GM12865 (cell line): Measurements from ENCODE around the gene HEPHL1.

ENCODE experiments used
- DNase-seq: peaks from one replicate; pipeline ENCODE4 v3.0.0; 2010; ENCODE audit warnings: low read depth
- H3K4me3 ChIP-seq: 2 replicates; pipeline ENCODE4 v1.5.1; 2011; ENCODE audit warnings: mild to moderate bottlenecking, low read depth, low read length, control low read depth
- TF ChIP-seq, protein P1 (sequence below): IDR thresholded peaks from 2 replicates; pipeline ENCODE4 v1.5.1; 2011; ENCODE audit warnings: low read length, control low read depth, low read depth, inconsistent platforms; ENCODE audit not compliant: insufficient read depth; ENCODE audit errors: missing control alignments

HEPHL1 gene

DNA sequence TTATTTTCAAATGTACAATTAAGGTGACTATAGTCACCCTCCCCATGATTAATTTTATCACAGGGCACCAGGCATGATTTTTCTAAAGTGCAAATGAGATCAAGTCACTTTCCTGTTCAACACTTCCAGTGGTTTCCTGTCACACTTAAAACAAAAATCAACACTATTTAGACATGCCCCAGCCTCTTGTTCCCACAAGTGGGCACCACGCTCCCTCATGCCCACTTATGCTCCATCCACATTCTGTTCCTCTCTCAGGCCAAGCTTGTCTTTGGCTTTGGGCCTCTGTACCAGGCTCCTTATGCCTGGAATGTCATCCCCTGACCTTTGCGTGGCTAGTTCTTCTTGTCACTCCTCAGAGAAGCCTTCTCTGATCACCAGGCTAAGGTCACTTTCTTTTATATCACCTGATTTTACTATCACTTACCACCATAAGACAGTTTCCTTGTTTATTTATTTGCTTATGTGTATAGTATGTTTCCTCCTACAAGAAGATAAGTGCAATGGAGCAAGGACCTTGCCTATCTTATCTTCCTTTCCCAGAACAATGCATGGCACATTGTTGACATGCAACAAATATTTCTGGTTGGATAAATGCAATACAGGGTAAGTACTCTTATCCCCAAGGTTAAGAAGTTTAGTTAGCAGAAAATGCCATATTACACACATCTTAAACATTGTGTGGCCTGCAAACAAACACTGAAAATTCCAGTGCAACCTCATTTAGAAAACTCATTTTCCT is 56.6 kb downstream of the HEPHL1 start:
- no peak overlapping the region for H3K4me3 ChIP-seq
- DNase-seq, result no peak
- TF ChIP-seq, protein P1, sequence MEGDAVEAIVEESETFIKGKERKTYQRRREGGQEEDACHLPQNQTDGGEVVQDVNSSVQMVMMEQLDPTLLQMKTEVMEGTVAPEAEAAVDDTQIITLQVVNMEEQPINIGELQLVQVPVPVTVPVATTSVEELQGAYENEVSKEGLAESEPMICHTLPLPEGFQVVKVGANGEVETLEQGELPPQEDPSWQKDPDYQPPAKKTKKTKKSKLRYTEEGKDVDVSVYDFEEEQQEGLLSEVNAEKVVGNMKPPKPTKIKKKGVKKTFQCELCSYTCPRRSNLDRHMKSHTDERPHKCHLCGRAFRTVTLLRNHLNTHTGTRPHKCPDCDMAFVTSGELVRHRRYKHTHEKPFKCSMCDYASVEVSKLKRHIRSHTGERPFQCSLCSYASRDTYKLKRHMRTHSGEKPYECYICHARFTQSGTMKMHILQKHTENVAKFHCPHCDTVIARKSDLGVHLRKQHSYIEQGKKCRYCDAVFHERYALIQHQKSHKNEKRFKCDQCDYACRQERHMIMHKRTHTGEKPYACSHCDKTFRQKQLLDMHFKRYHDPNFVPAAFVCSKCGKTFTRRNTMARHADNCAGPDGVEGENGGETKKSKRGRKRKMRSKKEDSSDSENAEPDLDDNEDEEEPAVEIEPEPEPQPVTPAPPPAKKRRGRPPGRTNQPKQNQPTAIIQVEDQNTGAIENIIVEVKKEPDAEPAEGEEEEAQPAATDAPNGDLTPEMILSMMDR, result no peak

DNA sequence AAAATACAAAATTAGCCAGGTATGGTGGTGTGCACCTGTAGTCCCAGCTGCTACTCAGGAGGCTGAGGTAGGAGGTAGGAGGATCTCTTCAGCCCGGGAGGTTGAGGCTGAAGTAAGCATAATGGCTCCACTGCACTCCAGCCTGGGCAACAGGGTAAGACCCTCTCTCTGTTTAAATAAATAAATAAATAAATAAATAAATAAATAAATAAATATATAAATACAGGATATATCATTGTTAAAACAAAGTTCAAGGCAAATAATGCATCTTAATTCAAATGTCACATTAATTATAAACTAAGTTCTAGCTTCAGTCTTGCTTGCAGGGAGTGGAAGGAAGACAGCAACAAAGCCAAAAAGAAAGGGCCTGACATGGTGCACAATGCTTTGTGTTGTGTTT is 63.0 kb downstream of the HEPHL1 start:
- DNase-seq, result no peak
- no peak overlapping the region for H3K4me3 ChIP-seq
- TF ChIP-seq, protein P1, result no peak

DNA sequence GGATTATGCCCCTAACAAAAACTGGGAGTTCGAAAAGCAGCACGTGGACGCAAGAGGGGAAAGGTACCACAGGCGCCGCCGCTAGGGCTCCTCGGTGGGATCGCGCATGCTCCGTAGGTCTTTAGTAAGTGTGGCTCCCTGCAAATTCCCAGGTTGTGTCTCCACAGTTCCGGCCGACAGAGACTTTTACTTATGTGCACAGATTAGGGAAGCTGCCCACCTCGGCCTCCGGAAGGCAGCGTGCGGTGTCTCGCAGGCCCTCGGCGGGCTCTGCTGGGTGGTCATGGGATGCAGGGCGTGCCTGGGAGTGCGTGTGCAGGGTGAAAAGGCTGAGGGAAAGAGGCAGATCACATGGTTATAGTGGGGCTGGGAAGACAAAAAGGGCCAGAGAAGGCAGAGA is 67.8 kb downstream of the HEPHL1 start:
- DNase-seq, result no peak
- H3K4me3 ChIP-seq, result no peak overlapping the region
- TF ChIP-seq, protein P1, result no peak

DNA sequence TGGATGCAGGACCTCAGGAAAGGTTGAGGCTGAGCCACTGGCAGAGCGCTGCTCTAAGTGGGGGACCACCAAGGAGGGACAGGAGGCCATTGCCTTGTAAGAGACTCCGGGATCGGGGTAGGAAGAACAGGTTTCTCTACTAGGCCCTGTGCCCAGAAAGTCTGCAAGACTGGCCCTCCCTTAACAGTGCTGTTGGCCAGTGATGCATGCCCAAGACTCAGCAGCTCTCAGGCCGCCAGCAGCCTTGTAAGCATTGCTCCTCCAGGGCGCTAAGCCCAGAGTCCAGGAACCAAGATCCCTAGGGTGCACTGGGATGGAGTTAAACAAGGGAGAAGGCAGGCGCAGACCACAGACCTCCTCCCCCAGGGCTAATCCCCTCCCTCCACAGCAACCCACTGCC is 68.2 kb downstream of the HEPHL1 start:
- no peak for DNase-seq
- TF ChIP-seq, protein P1, result no peak
- no peak overlapping the region for H3K4me3 ChIP-seq

DNA sequence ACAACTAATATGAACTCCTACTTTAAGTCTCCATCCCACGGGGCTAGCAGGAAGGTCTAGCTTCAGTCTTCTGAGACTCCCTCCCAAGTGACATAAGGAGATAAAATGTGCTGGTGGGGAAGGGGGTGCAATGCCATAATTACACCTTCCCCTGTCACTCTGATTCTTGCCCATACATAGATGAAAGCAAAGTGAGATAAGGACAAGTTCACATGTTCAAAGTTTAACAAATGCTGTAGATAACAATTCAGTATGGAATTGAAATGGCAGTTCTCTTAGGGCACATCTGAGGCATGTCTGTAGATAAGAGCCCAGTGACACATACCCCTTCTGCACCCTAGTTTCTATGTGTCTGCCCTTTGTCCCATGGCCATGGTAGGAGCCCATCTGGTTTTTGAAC is 69.2 kb downstream of the HEPHL1 start:
- no peak for DNase-seq
- H3K4me3 ChIP-seq, result no peak overlapping the region
- TF ChIP-seq, protein P1, result no peak

DNA sequence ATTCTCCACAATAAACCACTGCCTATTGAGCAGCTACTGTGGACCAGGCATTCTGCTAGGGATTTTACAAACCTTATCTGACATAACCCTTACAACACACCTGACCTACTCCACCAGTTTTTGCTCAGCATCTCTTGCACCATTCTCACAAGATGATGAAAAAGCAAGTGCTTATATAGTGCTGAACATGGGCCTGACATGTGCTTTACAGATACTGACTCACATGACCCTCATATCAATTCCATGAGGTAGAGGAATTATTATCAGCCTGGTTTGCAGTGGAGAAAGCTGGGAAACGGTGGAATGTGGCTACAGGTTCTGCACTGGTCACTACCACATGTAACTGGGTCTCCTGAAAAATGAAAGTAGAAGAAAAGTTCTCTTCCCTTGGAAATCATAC is 69.9 kb downstream of the HEPHL1 start:
- H3K4me3 ChIP-seq, result no peak overlapping the region
- TF ChIP-seq, protein P1, result no peak
- no peak for DNase-seq

DNA sequence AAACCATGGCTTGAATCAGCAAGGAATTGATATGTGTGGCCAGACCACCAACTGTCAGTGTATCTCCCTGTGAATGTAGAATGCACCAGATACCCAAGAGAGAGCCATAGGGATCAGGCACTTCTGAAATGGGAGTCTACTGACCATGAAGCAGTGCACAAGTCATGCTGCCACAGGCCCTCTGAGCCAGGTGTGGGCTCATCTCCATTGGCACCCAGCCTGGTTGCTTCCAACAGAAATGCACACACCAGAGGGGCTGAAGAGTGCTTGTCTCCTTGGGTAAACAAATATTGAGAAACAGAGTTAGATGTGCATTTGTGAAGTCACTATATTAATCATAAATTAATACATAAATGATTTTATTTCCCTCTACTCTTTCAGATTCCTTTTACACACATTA is 79.1 kb downstream of the HEPHL1 start:
- TF ChIP-seq, protein P1, result no peak
- DNase-seq, result no peak

More for the DNA sequence above, 79.1 kb downstream of the HEPHL1 start:
- no peak overlapping the region for H3K4me3 ChIP-seq
